HG02981 (cell line): ENCODE measurements around the gene PALMD.

Source experiments
- ATAC-seq: cut with Tn5 transposase; IDR thresholded peaks from one replicate; pipeline ENCODE4 v1.9.1; 2021; ENCODE audit warnings: mild to moderate bottlenecking, moderate library complexity; ENCODE audit not compliant: unreplicated experiment

Gene PALMD

GRCh38 chr1:99738858-99739465 is 93.0 kb downstream of the PALMD start:
- no peak for ATAC-seq

GRCh38 chr1:99740141-99740540 is 94.2 kb downstream of the PALMD start:
- no peak for ATAC-seq
